ENCODE measurements around the gene ERG. TPM values are rescaled to one million over a fixed set of nuclear protein-coding genes. Genes with fewer than 3 reads are reported as not detected.

Gene ERG
- total and polyA plus RNA-seq, 12 donors, result 9.5 to 30.5 (median 16.0) TPM

DNA sequence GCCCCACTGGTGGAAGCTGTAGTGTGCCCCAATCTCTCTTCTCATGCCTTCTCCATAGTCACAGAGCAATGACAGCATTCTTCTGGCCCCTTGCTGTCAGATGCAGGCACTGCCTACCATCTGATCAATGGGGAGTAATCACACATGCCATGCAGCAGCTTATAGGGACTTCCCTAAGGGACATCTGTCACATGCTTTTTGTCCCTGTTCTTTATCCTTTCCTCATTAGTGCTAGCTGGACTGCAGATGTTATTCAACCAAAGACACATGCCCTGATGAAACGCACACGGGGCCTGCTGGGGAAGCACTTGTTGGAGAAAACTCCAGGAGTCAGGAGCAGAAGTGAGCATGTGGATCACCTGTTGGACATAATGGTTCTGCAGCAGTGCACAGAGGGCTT is 132.8 kb downstream of the ERG start:
- 91 to 95% methylated on average over 2 of the region's 2 CpGs for WGBS, 2 donors
- H3K4me3 ChIP-seq, result no peak overlapping the region
- H3K4me1 ChIP-seq, result no peaks in the 10 kb centered on the region
- TF ChIP-seq, protein P1, sequence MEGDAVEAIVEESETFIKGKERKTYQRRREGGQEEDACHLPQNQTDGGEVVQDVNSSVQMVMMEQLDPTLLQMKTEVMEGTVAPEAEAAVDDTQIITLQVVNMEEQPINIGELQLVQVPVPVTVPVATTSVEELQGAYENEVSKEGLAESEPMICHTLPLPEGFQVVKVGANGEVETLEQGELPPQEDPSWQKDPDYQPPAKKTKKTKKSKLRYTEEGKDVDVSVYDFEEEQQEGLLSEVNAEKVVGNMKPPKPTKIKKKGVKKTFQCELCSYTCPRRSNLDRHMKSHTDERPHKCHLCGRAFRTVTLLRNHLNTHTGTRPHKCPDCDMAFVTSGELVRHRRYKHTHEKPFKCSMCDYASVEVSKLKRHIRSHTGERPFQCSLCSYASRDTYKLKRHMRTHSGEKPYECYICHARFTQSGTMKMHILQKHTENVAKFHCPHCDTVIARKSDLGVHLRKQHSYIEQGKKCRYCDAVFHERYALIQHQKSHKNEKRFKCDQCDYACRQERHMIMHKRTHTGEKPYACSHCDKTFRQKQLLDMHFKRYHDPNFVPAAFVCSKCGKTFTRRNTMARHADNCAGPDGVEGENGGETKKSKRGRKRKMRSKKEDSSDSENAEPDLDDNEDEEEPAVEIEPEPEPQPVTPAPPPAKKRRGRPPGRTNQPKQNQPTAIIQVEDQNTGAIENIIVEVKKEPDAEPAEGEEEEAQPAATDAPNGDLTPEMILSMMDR (IDR thresholded peaks at IDR 0.05), result no peak
- peaks cover 0 to 9% (median 0%) of the 10 kb centered on the region in 11 donors for H3K9me3 ChIP-seq
- no peak overlapping the region for H3K27ac ChIP-seq
- no peak for DNase-seq
- no peaks in the 10 kb centered on the region for H3K27me3 ChIP-seq
- no peak for ATAC-seq
- intact Hi-C loops (cut with DNase I), result no loop called here
- H3K36me3 ChIP-seq, result no peaks in the 10 kb centered on the region

DNA sequence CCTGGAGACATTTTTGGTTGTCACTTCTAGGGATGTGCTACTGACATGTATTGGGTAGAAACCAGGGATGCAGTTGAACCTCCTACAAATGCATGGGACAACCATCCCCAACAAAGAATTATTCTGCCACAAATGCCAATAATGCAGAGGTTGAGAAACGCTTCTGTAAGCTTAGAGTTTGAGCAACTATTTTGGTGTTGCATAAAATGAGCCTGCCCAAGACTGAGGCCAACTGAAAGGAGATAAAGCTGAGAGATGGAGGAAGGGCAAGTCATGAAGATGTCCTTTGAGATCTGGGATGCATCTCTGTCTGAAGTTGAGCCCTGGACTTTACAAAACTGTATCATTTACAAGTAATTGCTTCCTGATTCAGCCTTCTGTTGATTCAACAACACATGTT is 134.6 kb downstream of the ERG start:
- intact Hi-C loops (cut with DNase I), result no loop called here
- H3K4me3 ChIP-seq, result no peak overlapping the region
- ATAC-seq (no peak), DNase-seq (no peak)
- TF ChIP-seq, protein P1 (IDR thresholded peaks at IDR 0.05), result no peak
- WGBS, 2 donors, result 75 to 89% methylated on average over 1 of the region's 1 CpG
- H3K27ac ChIP-seq, result no peak overlapping the region
- H3K27me3 ChIP-seq, result peaks cover 0 to 5% (median under 1%) of the 10 kb centered on the region in 7 donors
- no peaks in the 10 kb centered on the region for H3K4me1 ChIP-seq
- H3K36me3 ChIP-seq, result no peaks in the 10 kb centered on the region
- no peaks in the 10 kb centered on the region for H3K9me3 ChIP-seq

DNA sequence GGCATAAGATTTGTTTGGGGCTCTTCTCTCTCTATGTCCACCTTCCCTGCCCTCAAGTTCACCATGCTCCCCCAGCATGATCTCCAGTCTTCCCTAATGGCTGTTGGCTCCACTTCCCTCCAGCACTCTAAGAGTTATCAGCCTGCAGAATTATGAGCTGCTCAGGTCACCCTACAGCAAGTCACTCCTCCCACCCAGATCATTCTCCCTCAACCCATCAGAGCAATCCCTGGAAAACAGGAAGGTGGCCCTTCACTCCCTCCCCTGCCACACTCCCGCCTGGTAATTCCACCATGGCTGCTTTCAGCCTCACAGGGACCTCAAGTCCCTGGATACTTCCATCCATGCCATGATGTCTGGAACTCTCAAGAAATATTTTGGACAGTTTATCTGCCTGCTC is 137.0 kb downstream of the ERG start:
- DNase-seq, result no peak
- TF ChIP-seq, protein P1 (IDR thresholded peaks at IDR 0.05), result no peak
- Histone ChIP-seq H3K9me3 (peaks cover 0 to 3% (median 0%) of the 10 kb centered on the region in 11 donors), H3K4me1 (no peaks in the 10 kb centered on the region), H3K27me3 (peaks cover 0 to 5% (median 3%) of the 10 kb centered on the region in 7 donors), H3K27ac (no peak overlapping the region), H3K4me3 (no peak overlapping the region), H3K36me3 (no peaks in the 10 kb centered on the region)
- no peak for ATAC-seq
- intact Hi-C loops (cut with DNase I), result no loop called here
- WGBS, 2 donors, result 83% methylated on average over 1 of the region's 1 CpG

DNA sequence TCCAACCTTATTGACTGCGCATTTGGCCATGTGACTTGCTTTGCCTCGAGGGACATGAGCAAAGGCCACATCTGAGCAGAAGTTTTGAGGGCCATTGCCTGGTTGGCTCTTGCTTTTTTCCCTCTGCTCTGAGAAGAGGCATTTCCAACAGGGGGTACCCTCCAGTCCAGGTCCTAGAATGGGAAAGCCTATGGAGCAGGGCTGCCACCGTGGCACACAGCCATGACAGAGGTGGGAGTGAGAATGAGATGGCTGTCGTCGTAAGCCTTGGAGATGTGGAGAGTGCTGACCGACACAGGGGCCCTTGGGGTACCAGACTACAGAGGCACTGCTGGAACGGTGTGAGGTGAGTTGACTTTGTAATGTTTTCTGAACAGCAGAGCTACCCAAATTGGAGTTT is 138.4 kb downstream of the ERG start:
- DNase-seq (no peak), ATAC-seq (no peak)
- TF ChIP-seq, protein P1 (IDR thresholded peaks at IDR 0.05), result no peak
- Histone ChIP-seq H3K4me1 (peaks cover 0 to 5% (median 0%) of the 10 kb centered on the region in 9 donors), H3K27me3 (peaks cover 0 to 5% (median 3%) of the 10 kb centered on the region in 7 donors), H3K9me3 (peaks cover 0 to 3% (median 0%) of the 10 kb centered on the region in 11 donors), H3K27ac (no peak overlapping the region), H3K4me3 (no peak overlapping the region), H3K36me3 (no peaks in the 10 kb centered on the region)
- intact Hi-C loops (cut with DNase I), result loop anchor here in 9 of 10 donors (5.0 to 10.0 kb wide), 7 partner anchors 188 to 685 kb away; no protein-coding TSS in a partner anchor
- WGBS, 2 donors, result 85 to 89% methylated on average over 7 of the region's 7 CpGs

All from heart right ventricle (tissue), 16 donors.